Measurements from ENCODE around the gene POU6F2. TPM values are rescaled to one million over a fixed set of nuclear protein-coding genes. Genes with fewer than 3 reads are reported as not detected.

The POU6F2 gene
- total RNA-seq, 1 experiment from 2014 or later, result not detected

GRCh38 chr7:39515534-39516228 is 538.0 kb downstream of the POU6F2 start:
- H3K27me3 ChIP-seq (ENCODE audit: low read length), result peaks cover 29% of the 10 kb centered on the region
- no TSS peak for BruUV-seq (replicated peaks)
- no peak overlapping the region for H3K9ac ChIP-seq (ENCODE audit: low read length)
- DNase-seq, result no peak
- no peaks in the 10 kb centered on the region for H3K9me3 ChIP-seq (ENCODE audit: low read length)
- H3F3A ChIP-seq (ENCODE audit: low read length, unreplicated experiment), result no peaks in the 10 kb centered on the region
- TF ChIP-seq CTCF (conservative IDR thresholded peaks at IDR 0.05; ENCODE audit: low read depth, low read length) (no peak), EZH2 (IDR thresholded peaks at IDR 0.05; ENCODE audit: low read length, unreplicated experiment) (no peak), EZH2phosphoT487 (IDR thresholded peaks at IDR 0.05; ENCODE audit: borderline replicate concordance, low read length) (no peak)
- ChIA-PET POLR2A (ENCODE audit: unreplicated experiment) (no interaction called here), CTCF (no interaction called here)
- no peaks in the 10 kb centered on the region for H3K79me2 ChIP-seq (ENCODE audit: low read length)
- H3K27ac ChIP-seq (ENCODE audit: low read length), result no peak overlapping the region
- intact Hi-C loops (cut with micrococcal nuclease), result no loop called here
- H4K20me1 ChIP-seq (ENCODE audit: low read length), result no peaks in the 10 kb centered on the region
- H3K9me2 ChIP-seq (replicated peaks; ENCODE audit: low read length), result no peaks in the 10 kb centered on the region
- H2AFZ ChIP-seq (ENCODE audit: low read length), result no peak overlapping the region
- H3K36me3 ChIP-seq (ENCODE audit: low read depth, low read length), result no peaks in the 10 kb centered on the region
- ATAC-seq, result no peak
- H3K4me2 ChIP-seq (ENCODE audit: low read length), result no peak overlapping the region
- no peaks in the 10 kb centered on the region for H3K4me1 ChIP-seq (ENCODE audit: insufficient read depth, low read length)
- H3K4me3 ChIP-seq (ENCODE audit: low read length), result no peak overlapping the region

DNA sequence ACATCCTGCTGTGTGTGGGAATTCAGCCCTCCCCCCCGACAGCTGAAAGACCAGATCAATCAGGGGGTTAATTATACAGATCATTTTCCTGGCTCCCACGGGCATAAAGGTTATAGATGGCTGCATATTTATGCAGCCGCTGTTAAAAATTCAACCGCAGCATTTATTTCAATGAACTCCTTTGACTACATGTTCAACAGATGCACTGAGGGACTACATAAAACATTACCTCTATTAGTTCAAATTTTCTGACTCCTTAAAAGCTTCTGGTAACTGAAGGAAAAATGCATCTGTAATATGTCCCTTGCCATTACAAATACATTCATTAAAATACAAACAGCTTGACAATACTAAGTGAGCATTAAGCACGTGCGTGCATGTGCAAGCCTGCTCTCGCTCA is 538.8 kb downstream of the POU6F2 start:
- Histone ChIP-seq H3K9me3 (ENCODE audit: low read length) (no peaks in the 10 kb centered on the region), H3K36me3 (ENCODE audit: low read depth, low read length) (no peaks in the 10 kb centered on the region), H3K4me3 (ENCODE audit: low read length) (no peak overlapping the region), H3K9ac (ENCODE audit: low read length) (no peak overlapping the region), H2AFZ (ENCODE audit: low read length) (no peak overlapping the region), H3K27me3 (ENCODE audit: low read length) (peaks cover 29% of the 10 kb centered on the region), H3K4me1 (ENCODE audit: insufficient read depth, low read length) (no peaks in the 10 kb centered on the region), H3K4me2 (ENCODE audit: low read length) (no peak overlapping the region), H3F3A (ENCODE audit: low read length, unreplicated experiment) (no peaks in the 10 kb centered on the region), H4K20me1 (ENCODE audit: low read length) (no peaks in the 10 kb centered on the region), H3K27ac (ENCODE audit: low read length) (no peak overlapping the region), H3K79me2 (ENCODE audit: low read length) (no peaks in the 10 kb centered on the region), H3K9me2 (replicated peaks; ENCODE audit: low read length) (no peaks in the 10 kb centered on the region)
- CTCF ChIA-PET, result no interaction called here
- no peak for DNase-seq
- intact Hi-C loops (cut with micrococcal nuclease), result no loop called here
- no peak for ATAC-seq
- BruUV-seq (replicated peaks), result no TSS peak
- POLR2A ChIA-PET (ENCODE audit: unreplicated experiment), result no interaction called here
- TF ChIP-seq CTCF (conservative IDR thresholded peaks at IDR 0.05; ENCODE audit: low read depth, low read length), result no peak
- no peak for TF ChIP-seq EZH2 (IDR thresholded peaks at IDR 0.05; ENCODE audit: low read length, unreplicated experiment)
- TF ChIP-seq EZH2phosphoT487 (IDR thresholded peaks at IDR 0.05; ENCODE audit: borderline replicate concordance, low read length), result no peak

DNA sequence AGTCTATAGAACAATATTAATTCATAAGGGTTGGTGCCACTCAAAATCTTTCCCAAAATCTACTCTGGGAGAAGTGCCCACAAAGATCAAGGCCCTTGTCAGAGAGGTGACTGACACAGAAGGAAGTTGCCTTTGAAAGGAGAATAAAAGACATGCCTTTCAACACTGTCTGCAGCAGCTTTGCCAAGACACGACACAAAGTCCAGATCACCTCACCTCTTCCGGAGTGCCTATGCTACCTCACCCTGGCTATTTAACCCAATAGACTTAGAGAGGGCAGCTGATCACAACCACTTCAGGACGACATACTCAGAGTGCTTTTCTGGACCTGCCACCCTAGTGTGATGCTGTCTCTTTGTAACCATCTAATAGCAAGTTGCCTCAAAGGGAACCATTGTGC is 539.5 kb downstream of the POU6F2 start:
- Histone ChIP-seq H3K27ac (ENCODE audit: low read length) (no peak overlapping the region), H3K4me3 (ENCODE audit: low read length) (no peak overlapping the region), H3K27me3 (ENCODE audit: low read length) (peaks cover 29% of the 10 kb centered on the region), H2AFZ (ENCODE audit: low read length) (no peak overlapping the region), H3K9me2 (replicated peaks; ENCODE audit: low read length) (no peaks in the 10 kb centered on the region), H3K79me2 (ENCODE audit: low read length) (no peaks in the 10 kb centered on the region), H3K9ac (ENCODE audit: low read length) (no peak overlapping the region), H3F3A (ENCODE audit: low read length, unreplicated experiment) (no peaks in the 10 kb centered on the region), H4K20me1 (ENCODE audit: low read length) (no peaks in the 10 kb centered on the region), H3K4me2 (ENCODE audit: low read length) (no peak overlapping the region), H3K4me1 (ENCODE audit: insufficient read depth, low read length) (no peaks in the 10 kb centered on the region), H3K36me3 (ENCODE audit: low read depth, low read length) (no peaks in the 10 kb centered on the region), H3K9me3 (ENCODE audit: low read length) (no peaks in the 10 kb centered on the region)
- ChIA-PET CTCF (no interaction called here), POLR2A (ENCODE audit: unreplicated experiment) (no interaction called here)
- DNase-seq, result no peak
- ATAC-seq, result no peak
- no peak for TF ChIP-seq EZH2phosphoT487 (IDR thresholded peaks at IDR 0.05; ENCODE audit: borderline replicate concordance, low read length)
- TF ChIP-seq EZH2 (IDR thresholded peaks at IDR 0.05; ENCODE audit: low read length, unreplicated experiment), result no peak
- TF ChIP-seq CTCF (conservative IDR thresholded peaks at IDR 0.05; ENCODE audit: low read depth, low read length), result no peak
- no TSS peak for BruUV-seq (replicated peaks)
- intact Hi-C loops (cut with micrococcal nuclease), result no loop called here

Data from PC-3 (cell line).